AG09309 (cell line): ENCODE measurements around the gene ABCB1.
A peak's percentile ranks its signal among the peaks of the same experiment; 100 is the strongest.

Experiments used
- DNase-seq: peaks from one replicate; pipeline ENCODE4 v3.0.0-alpha.2; 2010; ENCODE audit warnings: low read depth
- H3K4me3 ChIP-seq: 2 replicates; pipeline ENCODE4 v1.5.1; 2011; ENCODE audit warnings: mild to moderate bottlenecking, low read depth, low read length, moderate library complexity; ENCODE audit not compliant: control insufficient read depth
- CTCF ChIP-seq: IDR thresholded peaks from 2 replicates; pipeline ENCODE4 v1.5.1; 2011; ENCODE audit warnings: mild to moderate bottlenecking, low read depth, low read length, inconsistent platforms; ENCODE audit not compliant: insufficient read depth, control insufficient read depth; ENCODE audit errors: missing control alignments

Gene ABCB1

GRCh38 chr7:87494454-87494853, 106.2 kb downstream of the ABCB1 start:
- no peak for DNase-seq
- TF ChIP-seq CTCF: no peak
- no peak overlapping the region for H3K4me3 ChIP-seq

- H3K4me3 ChIP-seq: no peak overlapping the region
- DNase-seq: no peak
- TF ChIP-seq CTCF: no peak
Measured at GRCh38 chr7:87483131-87483530, 117.6 kb downstream of the ABCB1 start.

- DNase-seq: no peak
- TF ChIP-seq CTCF: no peak
- no peak overlapping the region for H3K4me3 ChIP-seq
Measured at GRCh38 chr7:87482115-87482514, 118.6 kb downstream of the ABCB1 start.

GRCh38 chr7:87480386-87480785, 120.3 kb downstream of the ABCB1 start:
- no peak for DNase-seq
- TF ChIP-seq CTCF: no peak
- H3K4me3 ChIP-seq: no peak overlapping the region

DNA sequence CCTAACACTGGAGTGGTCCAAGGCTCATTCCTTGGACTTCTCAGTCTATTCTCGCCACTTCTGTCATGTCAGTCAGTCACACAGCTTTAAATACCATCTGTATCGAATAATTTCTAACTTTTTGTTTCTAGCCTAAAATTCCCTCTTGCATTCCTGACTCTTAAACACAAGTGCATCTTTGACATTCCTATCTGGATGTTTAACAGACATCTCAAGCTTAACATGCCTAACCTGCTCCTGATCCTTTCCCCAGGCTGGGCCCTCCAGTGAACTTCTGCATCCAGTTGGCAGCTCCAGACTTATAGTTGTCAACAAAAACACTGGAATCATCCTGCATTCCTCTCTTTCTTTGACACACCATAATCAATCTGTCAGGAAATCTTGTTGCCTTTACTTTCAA, 120.7 kb downstream of the ABCB1 start:
- TF ChIP-seq CTCF: no peak
- H3K4me3 ChIP-seq: no peak overlapping the region
- DNase-seq: no peak

- H3K4me3 ChIP-seq: no peak overlapping the region
- DNase-seq: no peak
- TF ChIP-seq CTCF: no peak
Measured at GRCh38 chr7:87476179-87476557, 124.5 kb downstream of the ABCB1 start.

DNA sequence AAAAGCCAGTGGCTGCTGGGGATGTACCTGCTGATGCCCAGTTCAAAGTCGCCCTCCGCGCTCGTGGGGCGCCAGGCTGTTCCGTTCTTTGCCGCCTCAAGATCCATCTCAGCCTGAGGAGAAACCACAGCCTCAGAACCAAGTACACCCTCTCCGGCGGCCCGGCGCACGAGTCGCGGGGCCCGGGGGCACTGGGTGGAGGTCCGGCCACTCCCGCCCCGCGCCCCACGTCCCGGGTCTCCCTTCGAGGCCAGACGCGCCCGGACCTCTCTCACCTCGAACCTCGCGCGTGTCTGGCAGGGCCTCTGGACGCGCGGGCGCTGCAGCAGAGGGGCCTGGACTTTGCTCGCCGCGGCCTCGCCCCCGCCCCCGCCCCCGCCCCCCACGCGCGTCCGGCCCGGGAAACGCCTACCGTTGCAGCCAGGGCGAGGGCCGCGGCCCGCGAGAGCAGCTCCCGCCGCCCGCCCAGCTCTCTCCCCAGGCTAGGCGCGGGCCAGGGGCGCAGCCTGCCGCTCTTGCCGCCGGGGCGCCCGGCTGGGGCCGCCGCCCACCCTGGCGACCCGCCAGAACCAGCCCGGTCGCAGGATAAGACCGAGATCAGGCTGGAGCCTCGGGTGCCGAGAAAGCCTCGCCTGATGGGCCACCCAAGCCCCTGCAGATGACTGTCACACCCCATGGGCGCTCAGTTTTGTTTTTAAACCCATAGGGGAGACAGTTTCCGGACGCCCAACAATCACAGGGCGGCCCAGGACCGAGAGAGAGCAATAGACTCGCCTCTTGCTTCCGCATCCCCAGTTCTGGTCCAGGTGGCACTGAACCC, 125.1 kb downstream of the ABCB1 start, which contains the start of gene ABCB4:
Gene ABCB4 (minus strand): TSS at position 322 of the 820 bp plus-strand sequence. CDS start 215 bp downstream, at position 107.
- no peak for TF ChIP-seq CTCF
- H3K4me3 ChIP-seq: peak within 1 kb of the TSS; percentile 33
- DNase-seq: no peak
